Globus pallidus (tissue), 1 donor: Measurements from ENCODE around the gene ARMS2.

Experiments
- DNase-seq: peaks from one replicate; pipeline ENCODE4 v3.0.0-alpha.2; 2015; ENCODE audit warnings: low spot score

ARMS2 gene, protein sequence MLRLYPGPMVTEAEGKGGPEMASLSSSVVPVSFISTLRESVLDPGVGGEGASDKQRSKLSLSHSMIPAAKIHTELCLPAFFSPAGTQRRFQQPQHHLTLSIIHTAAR

DNA sequence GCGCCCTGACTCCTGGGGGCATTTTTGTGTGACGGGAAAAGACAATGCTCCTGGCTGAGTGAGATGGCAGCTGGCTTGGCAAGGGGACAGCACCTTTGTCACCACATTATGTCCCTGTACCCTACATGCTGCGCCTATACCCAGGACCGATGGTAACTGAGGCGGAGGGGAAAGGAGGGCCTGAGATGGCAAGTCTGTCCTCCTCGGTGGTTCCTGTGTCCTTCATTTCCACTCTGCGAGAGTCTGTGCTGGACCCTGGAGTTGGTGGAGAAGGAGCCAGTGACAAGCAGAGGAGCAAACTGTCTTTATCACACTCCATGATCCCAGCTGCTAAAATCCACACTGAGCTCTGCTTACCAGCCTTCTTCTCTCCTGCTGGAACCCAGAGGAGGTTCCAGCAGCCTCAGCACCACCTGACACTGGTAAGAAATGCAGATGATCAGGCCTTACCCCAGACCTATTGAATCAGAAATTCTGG, at the start of gene ARMS2:
Gene ARMS2 (plus strand): TSS at position 51 of the 478 bp plus-strand sequence. CDS start 75 bp downstream, at position 126.
- no peak for DNase-seq

DNA sequence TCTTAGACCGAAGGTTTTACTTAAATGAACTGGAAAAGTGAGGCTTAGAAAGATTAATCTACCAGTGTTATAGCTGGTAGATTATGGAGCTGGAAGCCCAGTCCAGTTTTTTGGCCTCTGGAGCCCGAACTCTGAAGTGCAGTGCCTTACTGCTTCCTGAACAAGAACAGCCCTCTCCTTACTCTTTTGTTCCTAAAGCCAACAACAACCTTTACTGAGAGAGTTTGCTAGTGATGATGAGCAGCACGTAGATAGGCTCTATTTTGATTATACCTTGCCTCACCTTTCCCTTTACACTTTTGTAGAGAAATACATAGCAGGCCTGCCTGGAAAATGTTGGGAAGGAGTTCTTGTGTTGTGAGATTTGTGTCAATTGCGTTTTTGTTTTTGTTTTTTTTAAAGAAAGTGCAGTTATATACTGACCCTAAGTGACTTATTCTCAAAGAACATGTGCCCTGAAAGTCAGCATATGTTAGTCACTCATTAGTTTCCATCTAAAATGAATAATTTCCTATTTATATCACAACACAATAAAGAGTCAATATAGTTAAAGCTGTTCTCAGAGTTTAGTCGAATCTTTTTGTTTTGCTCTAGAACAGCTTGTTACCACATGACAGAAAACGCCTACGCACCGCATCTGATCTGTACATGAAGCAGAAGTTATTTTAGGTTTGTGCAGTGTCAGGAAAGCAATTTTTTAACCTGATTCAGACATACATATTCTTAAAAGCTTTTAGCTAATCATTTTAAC, 46.9 kb upstream of the ARMS2 start:
- no peak for DNase-seq

- no peak for DNase-seq
These were observed 41.1 kb upstream of the ARMS2 start for GRCh38 chr10:122413327-122413726.

DNA sequence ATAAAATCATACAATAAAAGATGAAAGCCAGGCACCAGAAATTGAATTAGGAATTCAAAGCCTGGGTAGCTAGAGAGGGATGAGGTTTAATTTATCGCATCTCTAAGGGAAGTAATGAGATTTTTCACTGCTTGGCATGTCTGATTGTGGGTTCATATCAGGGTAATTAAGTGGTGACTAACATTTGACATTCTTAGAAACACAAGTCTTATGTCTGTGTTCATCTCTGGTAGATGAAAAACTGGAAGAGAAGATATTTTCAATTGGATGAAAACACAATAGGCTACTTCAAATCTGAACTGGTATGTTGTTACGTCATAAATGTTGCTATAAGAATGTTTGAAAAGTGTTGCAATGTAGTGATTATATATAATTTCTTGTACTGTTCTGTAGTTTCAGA, 36.8 kb upstream of the ARMS2 start:
- no peak for DNase-seq

- no peak for DNase-seq
These were observed 35.4 kb upstream of the ARMS2 start for GRCh38 chr10:122419016-122419415.

GRCh38 chr10:122419876-122420623, 34.4 kb upstream of the ARMS2 start:
- no peak for DNase-seq

- DNase-seq = no peak
These were observed 33.8 kb upstream of the ARMS2 start for GRCh38 chr10:122420624-122421007.

DNA sequence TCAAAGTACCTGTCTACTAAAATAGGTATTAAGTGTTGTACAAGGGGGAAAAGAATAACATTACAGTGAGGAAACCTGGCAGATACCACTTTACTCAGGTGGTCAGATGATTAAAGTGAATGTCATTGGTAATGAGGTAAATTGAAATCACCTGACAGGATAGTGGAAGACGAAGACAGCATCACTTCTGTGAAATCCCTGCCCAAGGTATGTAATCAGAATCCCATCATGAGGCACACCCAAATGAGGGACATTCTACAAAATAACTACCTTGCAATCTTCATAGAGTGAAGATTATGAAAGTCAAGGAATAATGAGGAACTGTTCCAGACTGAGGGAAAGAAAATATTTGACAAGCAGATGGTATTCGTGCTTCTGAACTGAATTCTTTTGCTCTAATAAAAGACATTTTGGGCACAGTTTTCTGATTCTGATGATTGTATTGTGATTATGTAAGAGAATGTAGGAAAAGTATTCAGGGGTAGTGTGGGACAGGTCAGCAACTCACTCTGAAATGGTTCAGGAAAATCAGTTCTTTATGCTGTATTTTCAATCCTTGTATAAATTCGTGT, 33.3 kb upstream of the ARMS2 start:
- DNase-seq = no peak

DNA sequence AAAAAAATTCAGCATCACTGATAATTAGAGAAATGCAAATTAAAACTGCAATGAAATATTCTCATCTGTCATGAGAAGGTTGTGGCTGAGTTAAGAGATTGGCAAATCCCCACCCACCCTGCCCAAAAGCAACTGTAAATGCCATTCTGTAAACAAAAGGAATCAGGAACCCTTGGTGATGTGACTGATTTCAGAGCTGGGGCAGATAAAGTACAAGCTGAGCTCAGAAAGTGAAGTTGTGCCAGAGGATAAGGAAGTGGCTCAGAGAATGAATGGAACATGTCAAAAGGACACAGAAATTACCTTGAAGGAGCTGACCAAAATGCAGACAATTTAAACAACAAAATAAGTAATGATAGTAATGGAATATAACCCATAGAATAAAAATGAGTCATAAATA, 32.7 kb upstream of the ARMS2 start:
- no peak for DNase-seq

DNA sequence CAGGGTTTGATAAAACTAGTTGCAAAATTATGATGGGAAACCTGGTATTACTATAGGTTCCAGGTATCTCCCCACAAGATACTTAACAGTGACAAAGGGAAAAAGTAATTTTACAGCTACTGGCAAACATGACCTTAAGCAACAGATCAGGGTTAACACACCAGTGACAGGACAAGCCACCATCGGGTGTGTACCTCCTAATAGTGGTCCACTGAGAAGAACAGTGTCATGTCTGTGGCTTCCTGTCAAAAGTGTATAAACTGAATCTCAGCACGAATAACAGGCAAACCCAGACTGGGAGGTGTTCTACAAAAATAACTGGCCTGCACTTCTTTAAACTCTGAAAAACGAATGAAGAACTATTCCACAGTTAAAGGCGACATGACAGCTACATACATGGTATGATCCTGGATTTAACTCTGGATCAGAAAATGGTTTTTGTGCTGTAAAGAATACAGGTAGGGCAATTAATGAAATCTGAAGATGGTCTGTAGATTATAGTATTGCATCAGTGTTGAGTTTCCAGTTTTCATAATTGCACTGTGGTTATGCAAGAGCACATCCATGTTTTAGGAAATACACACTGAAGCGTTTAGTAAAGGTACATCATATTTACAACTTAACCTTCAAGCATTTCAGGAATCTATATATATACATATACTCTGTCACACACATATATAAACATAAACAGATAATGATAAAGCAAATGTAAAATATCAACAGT, 32.0 kb upstream of the ARMS2 start:
- DNase-seq = no peak

DNA sequence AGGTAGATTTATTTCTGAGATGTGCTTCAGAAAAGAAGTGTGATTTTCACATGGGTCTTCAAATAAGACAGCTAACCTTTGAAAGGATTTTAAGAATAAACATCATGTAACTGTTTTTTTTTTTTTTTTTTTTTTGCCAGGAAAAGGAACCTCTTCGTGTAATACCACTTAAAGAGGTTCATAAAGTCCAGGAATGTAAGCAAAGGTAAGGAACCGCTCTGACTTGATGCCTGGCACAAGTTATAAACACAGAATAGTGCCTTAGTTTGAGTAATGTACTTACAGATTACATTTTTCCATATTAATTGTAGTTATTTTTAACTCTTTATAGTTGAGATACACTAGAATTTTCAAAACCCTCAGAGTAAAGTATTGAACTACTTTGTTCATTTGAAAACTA, 30.4 kb upstream of the ARMS2 start:
- DNase-seq = no peak

- no peak for DNase-seq
These were observed 27.6 kb upstream of the ARMS2 start for GRCh38 chr10:122426829-122427228.

DNA sequence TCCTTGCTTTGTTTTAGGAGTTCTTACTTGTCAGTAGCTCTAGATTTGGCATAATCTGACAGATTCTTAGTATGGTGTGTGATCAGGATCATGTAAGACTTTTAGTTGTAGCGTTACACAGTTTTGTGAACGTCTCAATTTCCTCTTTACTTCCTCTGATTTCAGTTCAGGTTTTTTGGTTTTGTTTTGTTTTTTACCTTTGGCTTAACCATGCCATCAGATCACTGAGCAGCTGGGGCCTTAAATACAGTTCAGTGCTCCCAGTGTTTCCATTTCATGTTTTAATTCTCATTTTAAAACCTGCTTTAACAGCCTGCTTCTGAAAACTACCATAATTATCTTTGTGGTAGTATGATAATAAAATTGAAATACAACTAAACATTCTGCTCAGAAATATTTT, 27.2 kb upstream of the ARMS2 start:
- DNase-seq = no peak

DNA sequence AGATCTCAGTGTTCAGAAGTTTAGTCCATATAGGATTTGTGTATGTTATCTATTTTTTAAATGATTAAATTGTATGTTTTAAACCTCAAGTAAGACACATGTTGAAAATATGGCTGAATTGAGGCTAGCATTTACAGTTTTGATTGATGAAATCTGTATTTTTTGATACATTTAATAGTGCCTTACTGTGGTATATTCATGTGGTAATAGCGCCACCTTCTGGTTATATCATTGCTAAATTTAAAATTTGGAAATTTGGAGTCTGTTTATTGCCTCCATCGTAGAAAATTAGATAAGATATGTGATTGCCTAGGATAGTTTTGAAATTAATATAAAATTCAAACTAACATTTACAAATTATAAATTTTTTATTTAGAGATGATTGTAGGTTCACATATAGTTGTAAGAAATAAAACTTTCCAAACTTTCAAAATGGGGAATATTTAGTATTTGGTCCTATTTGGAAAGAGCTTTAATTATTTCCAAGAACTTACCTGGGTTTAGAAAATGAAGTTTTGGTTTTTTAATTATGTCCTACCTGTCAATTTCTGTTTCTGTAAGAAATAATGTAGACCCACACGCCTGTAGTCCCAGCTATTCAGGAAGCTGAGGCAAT, 19.1 kb upstream of the ARMS2 start:
- DNase-seq = peak; percentile 61

GRCh38 chr10:122441961-122442360, 12.5 kb upstream of the ARMS2 start:
- DNase-seq = no peak

- no peak for DNase-seq
These were observed 9.0 kb upstream of the ARMS2 start for GRCh38 chr10:122445469-122445868.

GRCh38 chr10:122445904-122446303, 8.5 kb upstream of the ARMS2 start:
- DNase-seq = no peak

DNA sequence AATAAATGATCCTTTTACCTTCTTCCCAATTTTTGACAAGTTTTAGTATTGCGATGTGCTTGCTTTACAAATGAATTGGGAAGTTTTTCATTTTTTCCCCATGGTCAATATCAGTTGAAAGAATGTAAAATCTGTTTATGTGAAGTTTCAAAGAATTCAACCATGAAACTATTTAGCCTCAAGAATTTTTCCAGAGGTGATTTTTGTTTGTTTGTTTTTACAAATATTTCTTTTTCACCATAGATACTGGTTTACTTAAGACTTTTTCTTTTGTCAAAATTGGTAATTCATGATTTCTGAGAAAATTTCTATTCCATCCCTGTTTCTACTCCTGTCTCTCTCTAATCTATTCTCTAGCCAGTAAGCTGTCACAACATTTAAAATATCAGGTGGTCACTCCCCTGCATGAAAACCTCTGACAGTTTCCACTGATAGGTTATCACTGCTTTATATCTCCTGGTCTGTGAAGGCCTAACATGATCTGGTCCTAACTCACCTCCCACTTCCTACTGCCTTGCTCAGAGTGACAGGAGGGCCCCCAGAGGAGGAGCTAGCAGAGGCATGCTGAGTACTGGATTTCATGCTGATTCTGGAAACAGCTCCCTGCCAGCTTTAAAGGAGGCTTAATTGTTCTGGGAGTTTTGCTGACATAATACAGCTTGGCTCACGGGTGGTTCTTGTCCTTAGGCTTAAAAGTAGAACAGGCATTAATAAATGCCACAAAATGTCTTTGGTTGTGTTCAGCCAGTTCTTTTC, 7.6 kb upstream of the ARMS2 start:
- DNase-seq = no peak

DNA sequence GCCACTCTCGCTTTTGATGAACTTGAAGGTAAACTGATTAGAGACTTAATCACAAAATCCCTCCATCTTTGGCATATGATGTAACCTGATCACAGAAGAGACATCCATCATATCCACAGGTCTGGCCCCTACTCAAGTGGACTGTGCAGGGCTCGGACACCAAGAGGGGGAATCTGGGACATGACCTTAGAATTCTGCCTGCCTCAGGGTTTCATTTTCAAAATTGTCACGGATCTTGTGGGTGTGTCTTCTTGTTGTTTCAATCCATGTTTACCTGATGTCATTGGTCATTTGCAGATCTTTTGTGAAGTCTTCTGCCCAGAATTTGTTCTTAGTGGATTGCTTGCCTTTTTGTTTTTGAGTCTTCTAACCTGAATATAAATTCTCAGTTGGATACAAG, 5.9 kb upstream of the ARMS2 start:
- DNase-seq = no peak

GRCh38 chr10:122449153-122449552, 5.3 kb upstream of the ARMS2 start:
- no peak for DNase-seq
